Sigmoid colon (tissue), 4 donors: ENCODE data around the gene CSF1R.
"Not testable (repeated sequence)": the region's sequence is repeated elsewhere in the genome, so short reads cannot be mapped to it uniquely, and the experiment has no call there.

Source experiments
- CTCF ChIP-seq, 4 experiments: fragments of 450-650 bp in 3 of 4; fragments of 200-600 bp in 1 of 4; IDR thresholded peaks; one replicate each; pipeline ENCODE4 v1.5.1; 2016 to 2019; ENCODE audit warnings: antibody characterized with exemption in 4 of 4, mild to moderate bottlenecking in 3 of 4, moderate library complexity in 2 of 4
- POLR2A ChIP-seq, 2 donors: fragments of 450-650 bp; IDR thresholded peaks; one replicate each; pipeline ENCODE4 v1.6.1; 2016; ENCODE audit warnings: antibody characterized with exemption in 2 of 2, mild to moderate bottlenecking in 2 of 2, moderate library complexity in 2 of 2
- POLR2AphosphoS5 ChIP-seq, 4 donors: sonication (generic); formaldehyde crosslinking; IDR thresholded peaks; one replicate each; pipeline ENCODE4 v1.6.1; 2017; ENCODE audit warnings: antibody characterized with exemption in 4 of 4

GRCh38 chr5:150084754-150085153 lies 1.6 kb downstream of the CSF1R start:
- TF ChIP-seq CTCF, POLR2A, POLR2AphosphoS5 (IDR thresholded peaks at IDR 0.05): not testable (repeated sequence)
